AG04449 (cell line): ENCODE measurements around the gene COL5A1.
A peak's percentile ranks its signal among the peaks of the same experiment; 100 is the strongest.

Experiments
- CTCF ChIA-PET: fragments of 350-600 bp; formaldehyde crosslinking; extraction: SDS; loops from one replicate; lab custom pipeline; 2021; ENCODE audit warnings: antibody characterized with exemption; lab: Yijun Ruan, JAX
- POLR2A ChIA-PET: fragments of 400-600, 350-600 bp; formaldehyde crosslinking; extraction: SDS; loops from one replicate; lab custom pipeline; 2020; ENCODE audit warnings: antibody characterized with exemption, inconsistent platforms; lab: Yijun Ruan, JAX
- DNase-seq: peaks from one replicate; pipeline ENCODE4 v3.0.0-alpha.2; 2010; ENCODE audit warnings: low read depth, low spot score
- H3K4me3 ChIP-seq: 2 replicates; pipeline ENCODE4 v1.5.1; 2011; ENCODE audit warnings: low read depth, mild to moderate bottlenecking, control low read depth, low read length
- CTCF ChIP-seq: IDR thresholded peaks from one replicate; pipeline ENCODE4 v1.5.1; 2011; ENCODE audit warnings: mild to moderate bottlenecking, moderate library complexity, low read length, control low read depth, inconsistent platforms; ENCODE audit not compliant: insufficient read depth; ENCODE audit errors: missing control alignments

The COL5A1 gene

DNA sequence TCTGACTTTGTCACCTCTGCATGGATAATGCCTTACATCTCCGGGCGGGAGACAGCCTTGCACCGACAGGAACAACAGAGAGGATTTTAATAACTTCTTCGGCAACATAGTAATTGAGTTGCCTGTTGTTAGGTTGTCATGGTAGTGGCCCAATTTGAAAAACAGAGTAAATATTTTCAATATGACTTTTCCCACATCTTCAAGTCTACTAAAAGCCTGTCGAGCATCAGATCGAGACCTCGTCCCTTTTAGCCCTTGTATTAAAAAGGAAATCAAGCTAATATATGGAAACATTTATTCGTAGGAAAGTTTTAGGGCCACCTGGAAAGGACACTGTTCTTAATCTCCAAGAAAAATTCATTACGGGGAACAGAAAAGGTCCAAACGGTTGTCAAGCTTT lies 168.2 kb downstream of the COL5A1 start:
- no peak for DNase-seq
- CTCF ChIA-PET: interaction anchor here (0.9 to 4.2 kb wide), 2 partner anchors 10 to 31 kb away, joined by 3 to 22 read pairs; no protein-coding TSS in a partner anchor
- H3K4me3 ChIP-seq: no peak overlapping the region
- no peak for TF ChIP-seq CTCF
- POLR2A ChIA-PET: no interaction called here

DNA sequence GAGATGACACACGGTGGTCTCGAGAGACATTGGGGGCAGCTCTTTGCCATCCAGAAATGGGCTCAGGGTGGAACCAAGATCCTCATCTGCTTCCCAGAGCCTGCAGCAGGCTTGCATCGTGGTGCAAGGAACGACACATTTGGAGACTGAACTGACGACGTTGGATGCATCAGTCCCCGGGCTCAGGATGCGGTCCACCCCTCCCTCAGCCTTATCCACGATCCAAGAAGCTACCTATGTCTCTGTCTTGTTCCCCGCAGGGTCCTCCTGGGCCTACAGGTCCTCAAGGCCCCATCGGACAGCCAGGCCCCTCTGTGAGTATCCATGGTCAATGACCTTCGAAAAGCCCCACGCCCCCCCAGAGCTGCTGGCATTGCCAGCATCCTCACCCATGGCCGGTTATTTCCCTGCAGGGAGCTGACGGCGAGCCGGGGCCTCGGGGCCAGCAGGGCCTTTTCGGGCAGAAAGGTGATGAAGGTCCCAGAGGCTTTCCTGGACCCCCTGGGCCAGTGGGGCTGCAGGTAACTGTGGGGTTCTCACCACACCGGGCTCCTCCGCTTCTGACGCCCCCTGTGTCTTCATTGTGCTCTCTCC lies 169.6 kb downstream of the COL5A1 start:
- H3K4me3 ChIP-seq: no peak overlapping the region
- no peak for DNase-seq
- ChIA-PET POLR2A (interaction anchor here (0.6 to 1.2 kb wide), 3 partner anchors 10 to 288 kb away, joined by 3 to 4 read pairs (median 3); no protein-coding TSS in a partner anchor), CTCF (interaction anchor here (1.5 to 4.2 kb wide), 6 partner anchors 11 to 368 kb away, joined by 3 to 22 read pairs (median 5); no protein-coding TSS in a partner anchor)
- peak; percentile 32 for TF ChIP-seq CTCF

- no peak for TF ChIP-seq CTCF
- H3K4me3 ChIP-seq: no peak overlapping the region; the same call in 1 of the 2 replicates
- ChIA-PET POLR2A (interaction anchor here (0.6 to 1.2 kb wide), 3 partner anchors 10 to 288 kb away, joined by 3 to 4 read pairs (median 3); no protein-coding TSS in a partner anchor), CTCF (interaction anchor here (1.5 to 4.2 kb wide), 6 partner anchors 11 to 369 kb away, joined by 3 to 22 read pairs (median 5); no protein-coding TSS in a partner anchor)
- peak; percentile 94 for DNase-seq
Measured at GRCh38 chr9:134811673-134812342, 170.2 kb downstream of the COL5A1 start.

GRCh38 chr9:134812343-134812673 lies 170.7 kb downstream of the COL5A1 start:
- CTCF ChIA-PET: interaction anchor here (1.5 to 4.2 kb wide), 6 partner anchors 10 to 369 kb away, joined by 3 to 22 read pairs (median 5); no protein-coding TSS in a partner anchor
- no peak for DNase-seq
- POLR2A ChIA-PET: interaction anchor here (0.9 to 1.2 kb wide), 2 partner anchors 19 to 38 kb away, joined by 3 to 4 read pairs; no protein-coding TSS in a partner anchor
- no peak for TF ChIP-seq CTCF
- no peak overlapping the region; the same call in 1 of the 2 replicates for H3K4me3 ChIP-seq

DNA sequence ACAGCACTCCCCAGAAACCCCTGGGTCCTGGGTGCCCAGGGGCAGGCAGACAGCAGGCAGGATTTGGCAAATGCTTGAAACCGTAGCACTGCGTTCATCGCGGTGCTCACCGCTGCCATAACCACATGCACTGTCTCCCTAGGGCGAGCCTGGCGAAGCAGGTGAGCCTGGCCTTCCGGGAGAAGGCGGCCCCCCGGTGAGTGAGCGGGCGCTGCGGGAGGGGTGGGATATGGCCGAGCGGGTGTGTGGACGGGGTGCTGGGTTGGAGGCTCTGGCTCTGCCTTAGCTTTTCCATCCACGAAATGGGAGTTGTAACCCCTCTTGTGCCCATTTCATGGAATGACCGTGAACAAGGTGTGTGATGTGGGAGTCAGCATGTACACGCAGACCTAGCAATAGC lies 172.2 kb downstream of the COL5A1 start:
- POLR2A ChIA-PET: no interaction called here
- DNase-seq: no peak
- H3K4me3 ChIP-seq: no peak overlapping the region
- TF ChIP-seq CTCF: no peak
- CTCF ChIA-PET: interaction anchor here (1.1 to 1.2 kb wide), 2 partner anchors 10 to 367 kb away, joined by 3 to 4 read pairs; no protein-coding TSS in a partner anchor
